K562 (cell line): ENCODE results near the gene SLC25A42.

Experiments used
- CHD1 ChIP-seq: fragments of 200-600 bp; sonication (generic); IDR thresholded peaks from one replicate; pipeline ENCODE4 v1.6.1; 2012; ENCODE audit warnings: mild to moderate bottlenecking, moderate library complexity, low read length, inconsistent platforms
- CTCF ChIP-seq, 3 experiments: IDR thresholded peaks in 2 of 3; conservative IDR thresholded peaks in 1 of 3; 2 replicates each; pipeline ENCODE4 v1.5.1; 2011 to 2012; ENCODE audit warnings: low read length in 3 of 3, mild to moderate bottlenecking in 3 of 3, control low read depth in 2 of 3, improper control_type of control experiment in 1 of 3, inconsistent platforms in 1 of 3, low read depth in 1 of 3, mixed read lengths in 1 of 3, moderate library complexity in 1 of 3; ENCODE audit not compliant: insufficient read depth in 2 of 3
- EZH2 ChIP-seq: IDR thresholded peaks from 2 replicates; pipeline ENCODE4 v1.6.1; 2012; ENCODE audit warnings: low read depth, mild to moderate bottlenecking, inconsistent platforms, low read length, borderline replicate concordance
- FOXM1 ChIP-seq, 2 experiments: fragments of 450-650 bp in 1 of 2; sonication (generic) in 1 of 2; formaldehyde crosslinking in 1 of 2; IDR thresholded peaks; 2 replicates each; pipeline versions ENCODE4 v1.6.1 to v1.9.0; 2017 to 2022; ENCODE audit warnings: low read depth in 2 of 2, mild to moderate bottlenecking in 2 of 2, missing genetic modification reagents in 1 of 2, moderate library complexity in 1 of 2
- POLR2AphosphoS5 ChIP-seq: IDR thresholded peaks from 2 replicates; pipeline ENCODE4 v1.6.1; 2011; ENCODE audit warnings: mild to moderate bottlenecking, low read depth, low read length, moderate library complexity; ENCODE audit not compliant: control insufficient read depth, insufficient read depth
- SAFB2 ChIP-seq: fragments of 200-400 bp; formaldehyde crosslinking; IDR thresholded peaks from 2 replicates; pipeline ENCODE4 v1.6.1; 2018; ENCODE audit warnings: borderline replicate concordance, low read length, low read depth, moderate library complexity; ENCODE audit not compliant: severe bottlenecking
- SREBF2 ChIP-seq: sonication (generic); formaldehyde crosslinking; IDR thresholded peaks from 2 replicates; pipeline ENCODE4 v1.4.0; 2020; ENCODE audit warnings: mild to moderate bottlenecking, missing genetic modification reagents
- TOE1 ChIP-seq, 2 experiments: fragments of 450-650 bp in 1 of 2; sonication (generic) in 1 of 2; formaldehyde crosslinking in 1 of 2; IDR thresholded peaks; 2 replicates each; pipeline versions ENCODE4 v1.7.1 to v1.8.0; 2016 to 2022; ENCODE audit warnings: borderline replicate concordance in 2 of 2, mild to moderate bottlenecking in 2 of 2, antibody characterized with exemption in 1 of 2, inconsistent platforms in 1 of 2, low read depth in 1 of 2, missing genetic modification reagents in 1 of 2, moderate library complexity in 1 of 2
- TF ChIP-seq, protein P1 (sequence below): sonication (generic); formaldehyde crosslinking; IDR thresholded peaks from 2 replicates; pipeline ENCODE4 v1.8.1; 2022; ENCODE audit warnings: missing genetic modification reagents
- TF ChIP-seq, protein P2 (sequence below): fragments of 150-350 bp; conservative IDR thresholded peaks from 2 replicates; pipeline ENCODE4 v1.6.1; 2014; ENCODE audit warnings: low read length
- TF ChIP-seq, protein P3 (sequence below): sonication (generic); formaldehyde crosslinking; IDR thresholded peaks from 2 replicates; pipeline ENCODE4 v1.8.1; 2023; ENCODE audit warnings: mild to moderate bottlenecking, missing genetic modification reagents
- TF ChIP-seq, protein P4 (sequence below): fragments of 450-650 bp; IDR thresholded peaks from 2 replicates; pipeline ENCODE4 v1.6.1; 2017; ENCODE audit warnings: mild to moderate bottlenecking, moderate library complexity
- TF ChIP-seq, protein P5 (sequence below): sonication (generic); formaldehyde crosslinking; IDR thresholded peaks from 2 replicates; pipeline ENCODE4 v1.8.0; 2022; ENCODE audit warnings: mild to moderate bottlenecking, missing genetic modification reagents

DNA sequence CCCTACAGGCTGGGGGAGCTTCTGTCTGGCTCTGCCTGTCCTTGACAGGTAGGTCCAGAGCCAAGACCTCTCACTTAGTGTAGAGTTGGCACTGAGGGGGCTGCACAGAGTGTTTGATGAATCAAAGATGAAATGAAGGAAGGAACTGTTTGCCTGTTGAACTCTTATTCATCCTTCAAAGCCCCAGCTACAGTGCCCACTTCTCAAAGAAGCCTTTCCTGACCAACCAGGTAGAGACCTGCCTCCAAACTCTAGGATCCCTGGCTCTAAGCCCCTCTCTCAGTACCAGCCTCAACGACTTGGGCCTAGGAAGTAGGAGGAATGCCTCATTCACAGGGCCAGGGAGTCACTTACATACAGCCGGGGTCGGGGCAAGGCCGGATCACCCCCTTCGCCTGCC, 83.5 kb downstream of the SLC25A42 start:
- no peak for TF ChIP-seq EZH2
- no peak for TF ChIP-seq CHD1
- TF ChIP-seq, protein P1, sequence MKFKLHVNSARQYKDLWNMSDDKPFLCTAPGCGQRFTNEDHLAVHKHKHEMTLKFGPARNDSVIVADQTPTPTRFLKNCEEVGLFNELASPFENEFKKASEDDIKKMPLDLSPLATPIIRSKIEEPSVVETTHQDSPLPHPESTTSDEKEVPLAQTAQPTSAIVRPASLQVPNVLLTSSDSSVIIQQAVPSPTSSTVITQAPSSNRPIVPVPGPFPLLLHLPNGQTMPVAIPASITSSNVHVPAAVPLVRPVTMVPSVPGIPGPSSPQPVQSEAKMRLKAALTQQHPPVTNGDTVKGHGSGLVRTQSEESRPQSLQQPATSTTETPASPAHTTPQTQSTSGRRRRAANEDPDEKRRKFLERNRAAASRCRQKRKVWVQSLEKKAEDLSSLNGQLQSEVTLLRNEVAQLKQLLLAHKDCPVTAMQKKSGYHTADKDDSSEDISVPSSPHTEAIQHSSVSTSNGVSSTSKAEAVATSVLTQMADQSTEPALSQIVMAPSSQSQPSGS = no peak
- no peak for TF ChIP-seq POLR2AphosphoS5
- no peak for TF ChIP-seq FOXM1 (IDR thresholded peaks at IDR 0.05; ENCODE audit: low read depth)
- TF ChIP-seq FOXM1 (CRISPR knock-in tag; IDR thresholded peaks at IDR 0.05; ENCODE audit: low read depth) = no peak
- no peak for TF ChIP-seq SREBF2
- no peak for TF ChIP-seq CTCF (IDR thresholded peaks at IDR 0.05 in 2 of 3, conservative IDR thresholded peaks at IDR 0.05 in 1 of 3; ENCODE audit: insufficient read depth in 2 of 3, low read depth in 1 of 3, low read length in 3 of 3)
- TF ChIP-seq, protein P2, sequence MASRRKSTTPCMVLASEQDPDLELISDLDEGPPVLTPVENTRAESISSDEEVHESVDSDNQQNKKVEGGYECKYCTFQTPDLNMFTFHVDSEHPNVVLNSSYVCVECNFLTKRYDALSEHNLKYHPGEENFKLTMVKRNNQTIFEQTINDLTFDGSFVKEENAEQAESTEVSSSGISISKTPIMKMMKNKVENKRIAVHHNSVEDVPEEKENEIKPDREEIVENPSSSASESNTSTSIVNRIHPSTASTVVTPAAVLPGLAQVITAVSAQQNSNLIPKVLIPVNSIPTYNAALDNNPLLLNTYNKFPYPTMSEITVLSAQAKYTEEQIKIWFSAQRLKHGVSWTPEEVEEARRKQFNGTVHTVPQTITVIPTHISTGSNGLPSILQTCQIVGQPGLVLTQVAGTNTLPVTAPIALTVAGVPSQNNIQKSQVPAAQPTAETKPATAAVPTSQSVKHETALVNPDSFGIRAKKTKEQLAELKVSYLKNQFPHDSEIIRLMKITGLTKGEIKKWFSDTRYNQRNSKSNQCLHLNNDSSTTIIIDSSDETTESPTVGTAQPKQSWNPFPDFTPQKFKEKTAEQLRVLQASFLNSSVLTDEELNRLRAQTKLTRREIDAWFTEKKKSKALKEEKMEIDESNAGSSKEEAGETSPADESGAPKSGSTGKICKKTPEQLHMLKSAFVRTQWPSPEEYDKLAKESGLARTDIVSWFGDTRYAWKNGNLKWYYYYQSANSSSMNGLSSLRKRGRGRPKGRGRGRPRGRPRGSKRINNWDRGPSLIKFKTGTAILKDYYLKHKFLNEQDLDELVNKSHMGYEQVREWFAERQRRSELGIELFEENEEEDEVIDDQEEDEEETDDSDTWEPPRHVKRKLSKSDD = no peak
- TF ChIP-seq, protein P3, sequence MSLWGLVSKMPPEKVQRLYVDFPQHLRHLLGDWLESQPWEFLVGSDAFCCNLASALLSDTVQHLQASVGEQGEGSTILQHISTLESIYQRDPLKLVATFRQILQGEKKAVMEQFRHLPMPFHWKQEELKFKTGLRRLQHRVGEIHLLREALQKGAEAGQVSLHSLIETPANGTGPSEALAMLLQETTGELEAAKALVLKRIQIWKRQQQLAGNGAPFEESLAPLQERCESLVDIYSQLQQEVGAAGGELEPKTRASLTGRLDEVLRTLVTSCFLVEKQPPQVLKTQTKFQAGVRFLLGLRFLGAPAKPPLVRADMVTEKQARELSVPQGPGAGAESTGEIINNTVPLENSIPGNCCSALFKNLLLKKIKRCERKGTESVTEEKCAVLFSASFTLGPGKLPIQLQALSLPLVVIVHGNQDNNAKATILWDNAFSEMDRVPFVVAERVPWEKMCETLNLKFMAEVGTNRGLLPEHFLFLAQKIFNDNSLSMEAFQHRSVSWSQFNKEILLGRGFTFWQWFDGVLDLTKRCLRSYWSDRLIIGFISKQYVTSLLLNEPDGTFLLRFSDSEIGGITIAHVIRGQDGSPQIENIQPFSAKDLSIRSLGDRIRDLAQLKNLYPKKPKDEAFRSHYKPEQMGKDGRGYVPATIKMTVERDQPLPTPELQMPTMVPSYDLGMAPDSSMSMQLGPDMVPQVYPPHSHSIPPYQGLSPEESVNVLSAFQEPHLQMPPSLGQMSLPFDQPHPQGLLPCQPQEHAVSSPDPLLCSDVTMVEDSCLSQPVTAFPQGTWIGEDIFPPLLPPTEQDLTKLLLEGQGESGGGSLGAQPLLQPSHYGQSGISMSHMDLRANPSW = no peak
- TF ChIP-seq SAFB2 = no peak
- TF ChIP-seq, protein P4, sequence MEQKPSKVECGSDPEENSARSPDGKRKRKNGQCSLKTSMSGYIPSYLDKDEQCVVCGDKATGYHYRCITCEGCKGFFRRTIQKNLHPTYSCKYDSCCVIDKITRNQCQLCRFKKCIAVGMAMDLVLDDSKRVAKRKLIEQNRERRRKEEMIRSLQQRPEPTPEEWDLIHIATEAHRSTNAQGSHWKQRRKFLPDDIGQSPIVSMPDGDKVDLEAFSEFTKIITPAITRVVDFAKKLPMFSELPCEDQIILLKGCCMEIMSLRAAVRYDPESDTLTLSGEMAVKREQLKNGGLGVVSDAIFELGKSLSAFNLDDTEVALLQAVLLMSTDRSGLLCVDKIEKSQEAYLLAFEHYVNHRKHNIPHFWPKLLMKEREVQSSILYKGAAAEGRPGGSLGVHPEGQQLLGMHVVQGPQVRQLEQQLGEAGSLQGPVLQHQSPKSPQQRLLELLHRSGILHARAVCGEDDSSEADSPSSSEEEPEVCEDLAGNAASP = no peak
- no peak for TF ChIP-seq TOE1 (IDR thresholded peaks at IDR 0.05; ENCODE audit: borderline replicate concordance)
- TF ChIP-seq TOE1 (CRISPR knock-in tag; IDR thresholded peaks at IDR 0.05; ENCODE audit: borderline replicate concordance, low read depth) = no peak
- TF ChIP-seq, protein P5, sequence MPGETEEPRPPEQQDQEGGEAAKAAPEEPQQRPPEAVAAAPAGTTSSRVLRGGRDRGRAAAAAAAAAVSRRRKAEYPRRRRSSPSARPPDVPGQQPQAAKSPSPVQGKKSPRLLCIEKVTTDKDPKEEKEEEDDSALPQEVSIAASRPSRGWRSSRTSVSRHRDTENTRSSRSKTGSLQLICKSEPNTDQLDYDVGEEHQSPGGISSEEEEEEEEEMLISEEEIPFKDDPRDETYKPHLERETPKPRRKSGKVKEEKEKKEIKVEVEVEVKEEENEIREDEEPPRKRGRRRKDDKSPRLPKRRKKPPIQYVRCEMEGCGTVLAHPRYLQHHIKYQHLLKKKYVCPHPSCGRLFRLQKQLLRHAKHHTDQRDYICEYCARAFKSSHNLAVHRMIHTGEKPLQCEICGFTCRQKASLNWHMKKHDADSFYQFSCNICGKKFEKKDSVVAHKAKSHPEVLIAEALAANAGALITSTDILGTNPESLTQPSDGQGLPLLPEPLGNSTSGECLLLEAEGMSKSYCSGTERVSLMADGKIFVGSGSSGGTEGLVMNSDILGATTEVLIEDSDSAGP (CRISPR knock-in tag) = no peak
